Measurements from ENCODE around the gene ENGASE.
A peak's percentile ranks its signal among the peaks of the same experiment; 100 is the strongest.

Gene ENGASE

DNA sequence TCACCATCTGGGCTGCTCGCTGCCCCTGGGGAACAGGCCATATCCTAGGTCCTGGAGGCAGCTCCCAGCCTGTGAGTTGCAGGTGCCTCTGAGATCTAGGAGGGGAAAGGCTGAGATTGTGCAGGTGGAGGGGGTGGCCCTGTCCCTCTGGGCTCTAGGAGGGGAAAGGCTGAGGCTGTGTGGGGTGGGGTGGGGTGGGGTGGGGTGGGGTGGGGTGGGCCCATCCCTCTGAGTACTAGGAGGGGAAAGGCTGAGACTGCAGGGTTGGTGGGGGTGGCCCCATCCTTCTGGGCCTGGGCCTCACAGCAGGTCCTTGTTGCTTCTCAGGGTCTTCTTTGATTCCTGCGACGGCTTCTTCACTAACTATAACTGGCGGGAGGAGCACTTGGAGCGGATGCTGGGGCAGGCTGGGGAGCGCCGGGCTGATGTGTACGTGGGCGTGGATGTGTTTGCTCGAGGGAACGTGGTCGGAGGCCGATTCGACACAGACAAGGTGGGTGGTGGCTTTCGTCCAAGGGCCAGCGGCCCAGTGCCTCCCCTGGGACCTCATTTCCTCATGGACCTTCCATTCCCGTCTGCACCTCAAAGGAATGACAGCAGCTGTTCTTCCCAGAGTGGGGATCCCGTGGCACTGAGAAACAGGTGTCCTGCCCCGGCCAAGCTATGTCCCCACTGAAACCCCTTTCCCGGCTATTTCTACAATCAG is 7.1 kb downstream of the ENGASE start:
- no peak for DNase-seq

DNA sequence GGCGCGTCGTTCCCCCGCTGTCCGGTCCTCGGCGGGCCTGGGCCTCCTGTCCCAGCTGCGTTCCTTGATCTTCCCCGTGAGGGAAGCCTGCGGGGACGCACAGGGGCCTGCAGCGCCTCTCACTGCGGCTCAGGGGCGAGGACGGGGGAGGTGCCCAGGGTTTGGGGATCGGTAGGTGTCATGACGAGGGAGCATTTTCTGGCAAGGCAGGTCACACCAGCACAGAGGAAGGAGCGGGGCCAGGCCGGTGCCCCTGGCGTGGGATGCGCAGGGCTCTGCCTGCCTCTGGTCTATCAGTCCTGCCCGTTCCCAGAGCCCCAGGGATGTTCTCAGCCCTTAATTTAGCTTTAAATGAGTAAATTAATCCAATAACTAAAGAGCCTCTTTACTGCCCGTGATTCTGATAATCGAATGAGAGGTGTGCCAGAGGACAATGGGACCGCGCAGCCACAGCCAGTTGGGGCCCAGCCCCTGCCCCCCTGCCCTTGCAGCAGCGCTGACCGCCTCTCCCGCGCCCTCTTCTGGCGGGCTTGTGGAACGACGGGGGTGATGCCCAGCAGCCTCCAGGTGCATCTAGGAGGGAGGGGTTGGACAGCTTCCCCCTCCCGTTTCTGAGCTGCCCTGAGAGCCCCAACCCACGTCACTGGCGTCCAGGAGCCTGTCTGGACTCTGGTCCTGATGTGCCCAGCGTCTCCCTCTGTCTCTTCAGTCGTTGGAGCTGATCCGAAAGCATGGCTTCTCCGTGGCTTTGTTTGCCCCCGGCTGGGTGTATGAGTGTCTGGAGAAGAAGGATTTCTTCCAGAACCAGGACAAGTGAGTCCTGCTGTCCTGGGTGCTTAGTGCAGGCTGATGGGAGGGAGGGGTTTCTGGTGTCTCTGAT is 7.9 kb downstream of the ENGASE start:
- peak; percentile 11 for DNase-seq

DNA sequence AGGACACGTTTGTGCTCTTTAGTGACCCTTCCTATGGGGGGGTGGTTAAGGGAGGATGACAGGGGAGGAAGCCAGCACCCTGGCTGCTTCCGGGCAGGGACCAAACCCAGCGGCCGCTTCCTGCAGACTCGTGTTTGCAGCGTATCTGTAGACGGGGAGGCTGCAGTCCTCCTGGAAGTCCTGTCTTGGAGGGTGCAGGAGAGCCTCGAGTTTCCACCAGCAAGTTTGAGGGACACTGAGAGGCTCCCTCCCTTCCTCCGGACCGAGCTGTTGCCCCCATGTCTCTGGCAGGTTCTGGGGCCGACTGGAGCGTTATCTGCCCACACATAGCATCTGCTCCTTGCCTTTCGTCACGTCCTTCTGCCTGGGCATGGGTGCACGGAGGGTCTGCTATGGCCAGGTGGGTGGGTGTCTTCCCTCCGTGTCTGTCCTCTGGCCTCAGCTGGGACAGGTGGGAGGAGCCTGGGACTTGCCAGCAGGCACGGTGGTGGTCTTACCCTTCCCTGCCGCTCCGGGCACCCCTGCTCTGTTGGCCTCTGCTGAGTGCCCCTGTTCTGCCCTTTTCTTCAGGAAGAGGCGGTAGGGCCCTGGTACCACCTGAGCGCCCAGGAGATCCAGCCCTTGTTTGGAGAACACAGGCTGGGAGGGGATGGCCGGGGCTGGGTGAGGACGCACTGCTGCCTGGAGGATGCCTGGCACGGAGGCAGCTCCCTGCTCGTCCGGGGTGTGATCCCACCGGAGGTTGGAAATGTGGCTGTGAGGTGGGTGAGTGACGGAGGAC is 8.8 kb downstream of the ENGASE start:
- no peak for DNase-seq

DNA sequence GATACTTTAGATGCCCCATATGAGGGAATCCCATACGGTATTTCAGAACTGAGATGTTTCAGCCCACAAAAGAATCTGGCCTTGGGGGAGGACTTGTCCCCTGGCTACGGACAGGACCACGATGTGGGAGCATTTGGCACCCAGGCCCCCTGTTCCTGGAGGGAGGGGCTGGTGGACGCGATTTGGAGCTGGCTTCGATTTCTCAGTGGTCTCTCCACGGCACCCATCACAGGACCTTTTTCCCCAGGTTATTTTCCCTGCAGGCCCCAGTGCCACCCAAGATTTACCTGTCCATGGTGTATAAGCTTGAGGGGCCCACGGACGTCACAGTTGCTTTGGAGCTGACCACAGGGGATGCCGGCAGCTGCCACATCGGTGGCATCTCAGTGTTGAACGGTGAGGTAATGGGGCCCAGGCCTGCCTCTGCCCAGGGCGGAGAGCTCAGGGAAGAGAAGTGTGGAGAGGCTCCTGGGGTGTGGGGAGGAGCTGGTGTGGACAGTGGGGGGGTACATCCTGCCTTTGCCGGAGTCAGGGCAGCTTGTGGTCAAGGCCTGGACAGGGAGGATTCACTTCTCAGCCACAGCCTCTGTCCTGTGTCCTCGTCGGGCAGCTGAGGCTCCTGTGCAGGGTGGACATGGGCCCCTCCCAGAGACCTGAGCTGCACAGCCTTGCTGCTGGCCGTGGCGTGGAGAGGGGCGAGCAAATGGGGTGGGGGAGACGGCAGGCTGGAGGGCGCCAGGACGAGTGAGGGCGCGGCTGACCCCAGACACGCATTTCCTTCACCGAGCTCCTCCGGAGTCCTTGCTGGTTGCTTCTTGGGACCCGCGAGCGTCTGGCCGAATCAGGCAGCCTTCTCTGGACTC is 9.9 kb downstream of the ENGASE start:
- no peak for DNase-seq

DNA sequence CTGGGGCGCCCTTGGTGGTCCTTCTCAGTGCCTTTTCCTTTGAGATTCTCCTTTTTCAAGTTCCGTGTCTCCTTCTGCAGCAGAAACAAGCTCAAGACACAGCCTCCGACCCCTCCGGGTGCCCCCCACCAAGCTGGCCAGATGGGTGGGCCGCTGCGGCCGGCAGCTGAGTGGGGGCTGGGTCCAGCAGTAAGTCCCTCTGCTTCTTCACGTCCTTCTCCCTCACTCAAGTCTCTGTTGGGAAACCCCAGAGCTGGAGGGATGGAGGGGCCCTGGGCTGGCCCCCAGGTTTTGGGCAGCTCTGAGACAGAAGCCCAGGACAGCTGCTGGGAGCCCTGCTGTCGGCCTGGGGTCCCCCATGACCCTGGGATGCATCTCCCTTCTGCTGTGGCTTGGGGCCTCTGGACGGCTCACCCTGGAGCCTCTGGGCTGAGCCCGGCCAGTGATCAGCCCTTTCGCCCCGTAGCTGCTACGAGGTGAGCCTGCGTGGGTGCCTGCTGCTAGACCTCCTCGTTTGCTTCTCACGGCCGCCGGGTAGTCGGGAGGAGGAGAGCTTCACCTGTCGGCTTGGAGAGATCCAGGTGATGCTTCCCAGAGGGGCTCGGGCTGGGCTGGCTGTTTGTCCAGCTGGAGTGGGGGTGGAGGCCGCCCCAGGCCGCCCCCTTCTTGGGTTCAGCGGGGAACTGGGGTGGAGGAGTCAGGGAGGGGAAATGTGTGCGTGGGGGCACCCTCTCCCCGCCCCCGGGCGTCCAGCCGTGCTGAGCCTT is 10.7 kb downstream of the ENGASE start:
- DNase-seq: no peak

DNA sequence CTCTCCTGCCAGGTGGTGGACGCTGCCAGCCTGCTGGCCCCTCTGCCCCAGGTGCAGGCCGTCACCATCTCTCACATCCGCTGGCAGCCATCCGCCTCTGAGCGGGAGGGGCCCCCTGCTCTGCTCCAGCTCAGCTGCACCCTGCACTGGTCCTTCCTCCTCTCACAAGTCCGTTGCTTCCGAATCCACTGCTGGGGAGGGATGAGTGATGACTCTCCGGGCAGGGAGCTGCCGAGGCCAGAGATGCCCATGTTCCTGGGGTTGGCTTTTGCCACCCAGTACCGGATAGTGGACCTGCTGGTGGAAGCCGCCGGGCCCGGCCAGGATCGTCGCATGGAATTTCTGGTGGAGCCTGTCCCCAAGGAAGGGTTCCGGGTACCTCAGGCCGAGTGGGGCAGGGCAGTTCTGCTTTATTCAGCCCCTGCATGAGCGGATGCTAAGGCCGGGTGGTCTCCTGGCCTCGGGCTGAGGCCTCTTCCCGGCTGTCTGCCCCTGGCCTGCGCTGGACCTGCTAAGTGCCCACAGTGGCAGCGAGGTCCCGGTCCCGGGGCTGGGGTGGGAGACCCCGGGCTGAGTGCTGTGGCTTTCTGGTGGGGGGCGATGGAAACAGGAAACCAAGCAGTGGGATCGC is 11.4 kb downstream of the ENGASE start:
- DNase-seq: no peak

DNA sequence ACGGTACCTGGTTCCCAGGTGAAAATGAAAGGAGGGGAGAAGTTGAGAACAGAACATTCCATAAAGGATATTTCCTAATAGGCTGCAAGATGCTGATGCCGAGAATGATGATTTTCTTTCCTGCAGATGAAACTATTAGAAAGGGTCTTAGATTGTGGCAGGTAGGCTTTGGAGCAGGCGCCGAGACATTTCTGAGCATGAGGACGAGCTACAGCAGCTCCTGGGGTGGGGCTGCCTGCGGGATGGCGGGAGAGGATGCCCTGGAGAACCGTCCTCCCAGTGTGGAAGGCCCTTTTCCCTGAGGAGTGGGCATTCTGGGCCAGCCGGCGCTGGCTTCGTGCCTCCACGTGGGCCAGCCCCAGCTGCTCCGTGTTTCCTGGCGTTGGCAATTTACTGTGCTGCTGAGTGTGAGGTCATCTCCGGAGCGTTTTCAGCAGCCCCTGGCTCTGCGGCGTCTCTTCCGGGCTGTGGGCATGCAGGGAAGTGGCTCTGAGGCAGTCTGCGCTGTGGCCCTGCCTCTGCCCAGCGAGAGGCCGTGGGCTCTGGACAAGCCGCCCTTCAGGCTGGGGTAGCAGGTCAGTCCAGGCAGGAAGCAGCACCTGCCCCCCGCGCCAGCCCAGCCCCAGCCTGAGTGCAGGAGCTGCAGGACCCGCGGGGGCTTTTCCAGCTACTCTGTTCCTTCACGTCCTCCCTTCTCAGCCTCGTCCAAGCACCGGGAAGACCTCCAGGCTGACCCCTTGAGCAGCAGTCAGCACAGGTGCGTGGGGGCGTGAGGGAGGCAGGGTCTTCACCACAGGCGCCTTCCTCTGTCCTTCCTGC is 12.2 kb downstream of the ENGASE start:
- DNase-seq: no peak

DNA sequence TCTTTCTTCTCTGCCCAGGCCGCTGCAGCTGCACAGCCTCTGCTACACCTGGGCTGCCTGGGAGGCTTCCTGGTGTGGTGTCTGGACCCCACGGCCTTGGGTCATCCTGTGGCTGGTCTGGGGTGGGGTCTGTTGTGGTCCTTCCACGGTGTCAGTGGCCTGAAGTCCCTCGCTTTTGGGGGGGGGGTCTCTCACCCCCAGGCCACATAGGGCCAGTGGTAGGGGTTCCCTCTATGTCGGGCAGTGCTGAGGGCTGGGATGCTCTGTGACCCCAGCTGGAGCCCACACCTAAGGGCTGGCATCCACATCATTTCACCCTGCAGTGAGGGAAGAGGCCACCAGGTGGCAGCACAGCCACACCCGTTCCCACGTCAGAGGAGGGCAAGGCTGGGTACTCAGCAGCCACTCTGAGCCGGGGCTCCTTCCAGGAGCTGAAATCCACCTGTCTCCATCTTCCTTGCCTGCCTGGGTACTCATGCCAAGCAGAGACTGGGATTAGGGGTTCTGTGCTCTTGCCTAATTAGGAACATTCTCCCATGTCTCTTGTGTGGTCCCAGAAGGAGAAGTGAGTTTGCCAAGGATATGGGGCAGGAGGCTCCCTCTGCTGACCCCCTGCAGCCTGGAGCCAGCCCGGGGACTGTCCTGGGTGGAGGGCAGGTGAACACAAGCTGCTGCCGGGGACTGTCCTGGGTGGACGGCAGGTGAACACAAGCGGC is 13.0 kb downstream of the ENGASE start:
- DNase-seq: no peak

DNA sequence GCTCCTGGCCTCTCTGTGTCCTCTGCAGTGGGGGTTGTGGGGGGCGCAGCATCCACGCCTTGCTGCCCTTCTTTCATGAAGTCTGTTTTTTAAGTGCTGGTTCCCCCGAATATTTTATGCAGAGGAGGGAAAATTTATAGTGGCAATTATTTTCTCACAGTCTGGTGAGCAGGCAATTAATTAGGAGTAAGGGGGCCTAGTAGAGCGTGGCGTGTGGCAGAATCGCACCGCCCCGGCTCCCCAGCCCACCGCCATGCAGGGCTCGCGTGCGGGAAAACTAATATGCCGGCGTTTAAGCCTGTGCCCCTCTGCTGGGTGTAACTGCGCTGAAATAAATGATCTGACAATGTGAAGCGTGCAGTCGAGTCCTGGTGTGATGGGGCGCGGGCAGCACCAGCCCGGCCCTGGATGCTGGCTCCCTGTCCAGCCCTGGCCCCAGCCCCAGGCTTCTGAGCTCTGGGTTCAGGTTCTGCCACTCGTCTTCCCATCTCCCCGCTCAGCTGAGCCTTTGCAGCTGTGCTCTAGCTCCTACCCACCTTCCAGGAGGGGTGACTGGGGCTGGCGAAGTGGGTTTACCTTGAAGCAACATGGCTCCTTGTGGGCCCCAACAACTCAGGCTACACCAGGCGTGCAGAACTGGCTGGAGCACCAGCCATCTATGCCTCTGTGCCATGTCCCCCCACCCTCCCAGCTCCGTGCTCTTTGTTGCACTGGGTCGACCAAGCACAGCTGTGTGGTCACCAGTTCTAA is 13.8 kb downstream of the ENGASE start:
- no peak for DNase-seq

DNA sequence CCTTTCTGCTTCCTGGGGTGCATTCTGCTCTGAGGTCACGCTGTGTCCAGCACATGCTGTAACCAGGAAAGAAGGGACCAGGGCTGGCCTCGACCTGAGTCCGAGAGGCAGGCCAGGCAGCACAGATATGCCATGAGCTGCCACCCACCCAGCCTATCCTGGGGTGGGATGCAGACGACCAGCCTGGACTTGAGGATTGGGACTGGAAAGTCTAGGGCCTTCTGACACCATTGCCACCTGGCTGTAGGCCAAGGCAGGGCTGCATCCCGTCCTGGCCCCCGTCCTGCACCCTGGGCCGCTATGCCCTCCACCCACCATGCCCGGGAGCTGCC is 14.3 kb downstream of the ENGASE start:
- no peak for DNase-seq

DNA sequence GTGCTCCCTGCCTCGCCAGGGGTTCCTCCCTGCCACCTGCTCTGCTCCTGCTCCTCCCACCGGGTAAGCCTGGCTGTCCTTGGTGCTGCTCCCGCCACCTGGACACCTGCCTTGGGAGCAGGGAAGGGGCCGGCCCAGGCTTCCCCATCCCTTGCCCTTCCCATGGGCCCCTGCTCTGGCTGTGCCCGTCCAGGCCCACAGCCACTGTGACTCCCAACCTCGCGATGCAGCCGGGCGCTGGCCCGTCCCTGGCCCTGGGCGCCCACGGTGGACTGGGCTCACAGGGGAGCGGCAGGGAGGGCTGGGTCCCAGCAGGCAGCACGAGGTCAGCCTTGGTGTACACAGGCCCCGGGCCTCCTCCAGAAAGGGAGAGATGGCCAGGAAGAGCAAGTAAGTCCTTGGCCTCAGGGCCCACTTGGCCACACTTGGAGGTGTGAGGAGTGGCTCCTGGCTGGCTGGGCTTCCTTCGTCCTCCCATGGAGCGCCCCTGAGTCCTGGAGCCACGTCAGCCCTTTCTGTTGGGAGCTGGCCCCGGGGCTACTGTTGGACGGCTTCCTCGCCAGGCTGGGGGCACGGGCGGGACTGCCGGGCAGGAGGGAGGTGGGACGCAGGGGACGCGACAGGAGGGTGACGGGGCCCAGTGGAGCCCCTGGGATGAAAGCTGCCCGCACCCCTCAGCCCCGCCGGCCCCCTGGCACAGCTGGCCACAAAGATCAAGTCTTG is 15.3 kb downstream of the ENGASE start:
- DNase-seq: no peak

DNA sequence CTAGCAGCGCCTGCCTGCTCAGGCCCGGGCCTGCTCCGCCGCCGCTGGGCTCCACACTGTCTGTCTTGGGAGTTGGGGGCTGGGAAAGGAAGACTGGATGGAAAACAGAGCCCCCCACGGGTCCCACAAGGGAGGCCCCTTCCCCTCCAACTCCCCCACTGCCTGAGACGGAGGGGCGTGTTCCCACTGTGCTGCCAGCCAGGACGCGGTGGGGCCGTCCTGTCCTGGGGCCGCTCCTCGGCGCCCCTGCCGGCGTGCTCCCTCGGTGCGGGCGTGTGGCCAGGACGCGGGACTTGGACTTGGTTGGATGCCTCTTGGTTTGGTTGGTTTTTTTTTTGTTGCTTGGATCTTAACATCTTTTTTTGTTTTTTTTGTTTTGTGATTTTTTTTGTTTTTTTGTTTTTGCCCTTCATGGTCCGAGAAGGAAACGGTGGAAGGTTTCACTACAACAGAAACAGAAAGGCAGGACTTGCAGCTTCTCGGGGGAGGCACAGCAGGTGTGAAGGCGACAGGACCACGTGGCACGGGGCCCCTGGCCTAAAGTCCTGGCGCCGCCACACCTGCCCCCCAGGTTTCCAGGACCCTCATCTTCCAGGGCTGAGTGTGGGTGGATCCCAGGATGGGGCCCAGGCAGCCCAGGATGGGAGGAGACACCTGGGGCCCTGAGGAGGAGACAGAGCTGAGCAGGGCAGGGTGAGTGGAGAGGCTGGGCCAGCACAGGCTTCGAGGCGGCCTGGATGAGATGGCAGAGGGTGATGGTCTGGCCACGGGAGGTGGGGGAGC is 16.0 kb downstream of the ENGASE start:
- DNase-seq: no peak

DNA sequence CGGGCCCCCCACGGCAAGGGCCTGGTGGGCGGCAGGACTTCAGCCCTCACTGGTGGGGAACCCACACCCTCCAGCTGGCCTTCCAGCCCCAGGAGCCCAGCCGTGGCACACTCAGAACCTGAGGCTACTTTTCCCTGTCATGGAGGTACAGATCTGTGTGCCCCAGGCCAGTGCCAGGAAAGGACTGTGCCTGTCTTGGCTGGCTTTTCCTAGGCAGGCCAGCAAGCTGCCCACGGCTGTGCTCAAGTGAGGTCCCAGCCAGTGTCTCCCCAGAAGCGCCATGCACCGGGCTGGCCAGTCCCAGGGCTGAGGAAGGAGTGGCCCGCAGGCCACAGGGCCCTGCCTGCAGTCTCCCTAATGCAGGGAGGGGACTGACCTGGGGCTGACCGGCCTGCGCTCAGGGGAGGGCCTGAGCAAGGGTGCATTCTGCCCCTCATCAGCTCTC is 16.6 kb downstream of the ENGASE start:
- no peak for DNase-seq

DNA sequence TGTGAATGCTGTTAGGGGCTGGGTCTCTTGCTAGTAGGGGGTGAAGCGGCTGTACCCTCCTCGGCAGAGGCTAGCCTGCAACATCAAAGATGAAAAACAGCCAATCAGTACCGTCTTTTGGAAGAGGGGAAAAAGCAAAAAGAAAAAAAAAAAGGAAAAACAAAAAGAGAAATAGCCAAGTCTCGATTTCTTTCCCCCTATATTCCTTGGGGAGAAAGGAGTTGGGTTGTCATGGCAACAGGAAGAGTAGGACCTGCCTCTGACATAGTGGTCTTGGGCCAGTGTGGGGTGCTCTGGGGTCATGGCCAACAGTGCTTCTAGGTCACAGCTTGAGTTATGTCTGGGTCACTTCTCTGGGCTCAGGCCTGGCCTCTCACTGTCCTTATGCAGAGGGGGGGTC is 17.9 kb downstream of the ENGASE start:
- no peak for DNase-seq

DNA sequence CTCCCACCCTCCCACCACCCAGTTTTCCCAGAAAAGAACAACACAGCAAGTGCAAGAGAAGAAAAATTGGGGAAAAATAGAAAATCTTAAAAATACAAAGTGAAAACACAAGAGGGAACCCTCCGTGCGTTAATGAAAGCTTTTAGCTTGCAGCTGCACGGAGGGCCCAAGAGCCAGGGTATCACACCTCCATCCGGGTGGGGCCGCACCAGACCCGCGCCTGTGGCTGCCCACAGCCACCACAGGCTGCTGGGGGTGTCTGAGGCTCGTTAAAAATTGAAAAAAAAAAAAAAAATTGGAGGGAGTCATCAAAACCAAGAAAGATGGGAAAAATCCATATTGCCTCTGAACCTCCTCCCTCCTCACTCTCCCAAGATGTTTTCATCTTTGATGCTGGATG is 18.6 kb downstream of the ENGASE start:
- DNase-seq: no peak

DNA sequence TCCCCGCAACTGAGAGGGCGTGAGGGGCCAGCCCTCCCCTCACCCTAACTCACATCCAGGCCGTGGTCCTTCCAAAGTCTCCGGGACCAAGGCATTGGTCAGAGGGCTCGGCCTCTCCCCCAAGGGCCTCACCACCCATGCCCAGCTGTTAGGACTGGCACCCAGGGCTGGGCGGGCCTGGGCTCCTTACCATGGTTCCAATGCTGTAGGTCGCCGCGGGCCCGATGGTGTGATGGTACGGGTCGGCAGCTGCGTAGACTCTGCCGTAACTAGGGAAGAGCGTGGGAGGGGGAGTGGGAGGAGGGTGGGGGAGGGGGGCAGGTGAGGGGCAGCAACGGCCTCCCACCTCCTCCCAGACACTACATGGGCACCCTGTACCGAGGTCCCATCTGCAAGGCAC is 19.6 kb downstream of the ENGASE start:
- DNase-seq: no peak

DNA sequence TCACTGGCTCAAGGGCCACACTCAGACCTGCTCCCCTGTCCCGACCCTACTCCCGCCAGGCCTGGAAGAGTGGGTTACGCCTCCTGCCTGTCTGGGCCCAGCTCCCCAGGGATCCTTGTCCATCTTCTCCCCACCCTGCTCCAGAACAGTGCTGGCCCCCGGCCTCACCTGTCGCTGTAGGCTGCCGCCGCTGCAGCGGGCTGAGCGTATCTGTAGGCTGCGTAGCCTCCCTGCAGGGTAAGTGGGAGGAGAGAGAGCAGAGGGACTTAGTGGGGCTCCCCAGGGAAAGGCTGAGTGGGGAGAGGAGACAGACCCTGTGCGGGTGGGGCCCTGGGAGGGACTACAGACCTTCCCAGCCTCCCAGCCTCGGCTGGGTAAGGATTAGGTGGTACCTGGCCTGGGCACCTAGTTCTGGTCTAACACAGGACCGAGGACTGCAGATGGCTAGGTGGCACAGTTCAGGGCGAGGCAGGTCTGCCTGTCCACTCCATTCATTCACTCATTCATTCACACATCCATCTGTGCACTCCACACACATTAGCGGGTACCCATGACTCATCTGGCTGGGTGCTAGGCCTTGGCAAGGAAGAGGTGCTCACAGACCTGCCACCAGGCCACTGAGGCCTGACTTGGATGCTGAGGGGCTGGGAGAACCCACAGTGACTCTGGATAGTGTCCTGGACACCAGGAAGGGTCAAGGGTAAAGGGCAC is 20.9 kb downstream of the ENGASE start:
- DNase-seq: no peak
